HepG2 (cell line): ENCODE data around the gene MGAT1. TPM values are rescaled to one million over a fixed set of nuclear protein-coding genes. Genes with fewer than 3 reads are reported as not detected.

ENCODE experiments used
- CCDC6 ChIP-seq: sonication (generic); formaldehyde crosslinking; IDR thresholded peaks from 2 replicates; pipeline ENCODE4 v1.8.1; 2022; ENCODE audit warnings: mild to moderate bottlenecking, missing genetic modification reagents, moderate library complexity
- CREB1 ChIP-seq, 2 experiments: fragments of 450-650 bp in 1 of 2; IDR thresholded peaks; 2 replicates each; pipeline ENCODE4 v1.6.1; 2016 to 2017; ENCODE audit warnings: control low read depth in 1 of 2, mild to moderate bottlenecking in 1 of 2, missing compliant biosample characterization in 1 of 2, missing genetic modification characterization in 1 of 2
- E2F5 ChIP-seq: sonication (generic); formaldehyde crosslinking; conservative IDR thresholded peaks from 2 replicates; pipeline ENCODE4 v1.4.0; 2020; ENCODE audit warnings: missing genetic modification reagents
- FOSL1 ChIP-seq: sonication (generic); formaldehyde crosslinking; IDR thresholded peaks from 2 replicates; pipeline ENCODE4 v1.9.0; 2021; ENCODE audit warnings: missing genetic modification reagents, borderline replicate concordance
- GPBP1L1 ChIP-seq: sonication (generic); formaldehyde crosslinking; IDR thresholded peaks from 2 replicates; pipeline ENCODE4 v1.5.0; 2020; ENCODE audit warnings: mild to moderate bottlenecking, missing genetic modification reagents
- GTF3A ChIP-seq: sonication (generic); formaldehyde crosslinking; conservative IDR thresholded peaks from 2 replicates; pipeline ENCODE4 v1.4.0; 2020; ENCODE audit warnings: mild to moderate bottlenecking, missing genetic modification reagents
- IKZF1 ChIP-seq: fragments of 450-650 bp; IDR thresholded peaks from 2 replicates; pipeline ENCODE4 v1.7.1; 2016
- KLF6 ChIP-seq: IDR thresholded peaks from 2 replicates; pipeline ENCODE4 v1.8.0; 2016; ENCODE audit warnings: missing biosample characterization, missing genetic modification reagents
- KMT2B ChIP-seq: IDR thresholded peaks from 2 replicates; pipeline ENCODE4 v1.6.1; 2016; ENCODE audit warnings: missing genetic modification reagents, missing compliant biosample characterization
- MED1 ChIP-seq: sonication (generic); formaldehyde crosslinking; IDR thresholded peaks from 2 replicates; pipeline ENCODE4 v1.4.0; 2020; ENCODE audit warnings: missing genetic modification reagents
- MXD4 ChIP-seq: IDR thresholded peaks from 2 replicates; pipeline ENCODE4 v1.6.1; 2016; ENCODE audit warnings: mild to moderate bottlenecking, missing biosample characterization, missing genetic modification reagents
- POLR2G ChIP-seq: fragments of 200-400 bp; formaldehyde crosslinking; IDR thresholded peaks from 2 replicates; pipeline ENCODE4 v1.6.1; 2018; ENCODE audit warnings: mild to moderate bottlenecking, low read depth, low read length, moderate library complexity
- SP4 ChIP-seq: sonication (generic); formaldehyde crosslinking; IDR thresholded peaks from 2 replicates; pipeline ENCODE4 v1.8.1; 2023; ENCODE audit warnings: mild to moderate bottlenecking, missing genetic modification reagents
- TCF12 ChIP-seq, 2 experiments: fragments of 450-650 bp in 1 of 2; sonication (generic) in 1 of 2; formaldehyde crosslinking in 1 of 2; IDR thresholded peaks; 2 replicates each; pipeline versions ENCODE4 v1.6.1 to v1.8.0; 2017 to 2022; ENCODE audit warnings: antibody characterized with exemption in 1 of 2, mild to moderate bottlenecking in 1 of 2, missing genetic modification reagents in 1 of 2, moderate library complexity in 1 of 2
- THAP11 ChIP-seq: IDR thresholded peaks from 2 replicates; pipeline ENCODE4 v1.6.1; 2016; ENCODE audit warnings: missing biosample characterization, missing genetic modification reagents
- TP53 ChIP-seq: sonication (generic); formaldehyde crosslinking; conservative IDR thresholded peaks from 2 replicates; pipeline ENCODE4 v1.4.0; 2020; ENCODE audit warnings: missing genetic modification reagents
- ZNF207 ChIP-seq: fragments of 450-650 bp; IDR thresholded peaks from 2 replicates; pipeline ENCODE4 v1.6.1; 2016; ENCODE audit warnings: antibody characterized with exemption, borderline replicate concordance
- ZNF317 ChIP-seq: sonication (generic); formaldehyde crosslinking; IDR thresholded peaks from 2 replicates; pipeline ENCODE4 v1.5.0; 2020; ENCODE audit warnings: mild to moderate bottlenecking, missing genetic modification reagents
- ZNF451 ChIP-seq: sonication (generic); formaldehyde crosslinking; IDR thresholded peaks from 2 replicates; pipeline ENCODE4 v1.5.0; 2020; ENCODE audit warnings: mild to moderate bottlenecking, missing genetic modification reagents
- ZNF530 ChIP-seq: sonication (generic); formaldehyde crosslinking; IDR thresholded peaks from 2 replicates; pipeline ENCODE4 v1.5.0; 2020; ENCODE audit warnings: low read depth, mild to moderate bottlenecking, missing genetic modification reagents
- ZNF670 ChIP-seq: sonication (generic); formaldehyde crosslinking; IDR thresholded peaks from 2 replicates; pipeline ENCODE4 v1.8.0; 2022; ENCODE audit warnings: mild to moderate bottlenecking, missing genetic modification reagents, borderline replicate concordance
- ZNF780A ChIP-seq: sonication (generic); formaldehyde crosslinking; IDR thresholded peaks from 2 replicates; pipeline ENCODE4 v1.8.0; 2022; ENCODE audit warnings: mild to moderate bottlenecking, missing genetic modification reagents, moderate library complexity
- ZNF850 ChIP-seq: sonication (generic); formaldehyde crosslinking; conservative IDR thresholded peaks from 2 replicates; pipeline ENCODE4 v1.9.0; 2021; ENCODE audit warnings: mild to moderate bottlenecking, missing genetic modification reagents
- polyA plus RNA-seq, 8 experiments: library from polyadenylated mRNA; depleted of rRNA in 3 of 8; stranded (reverse) in 7 of 8; unstranded in 1 of 8; fragments of >200 nt; fragmentation: Illumina TruSeq in 4 of 8; extraction: Trizol in 4 of 8; gene quantifications; 2 replicates each; pipeline versions ENCODE4 v1.2.1 to v1.2.3, GENCODE V29; 2011 to 2016; ENCODE audit warnings: low read depth in 4 of 8, missing spikeins in 1 of 8, mixed read lengths in 1 of 8; ENCODE audit not compliant: insufficient read depth in 1 of 8
- total RNA-seq, 5 experiments: library from RNA; depleted of rRNA; stranded (reverse); fragments of >200 nt; fragmentation: Illumina TruSeq; extraction: Trizol; gene quantifications; 2 replicates each; pipeline ENCODE4 v1.2.3, GENCODE V29; 2016; ENCODE audit warnings: low read depth in 1 of 5
- TF ChIP-seq, protein P1 (sequence below): sonication (generic); formaldehyde crosslinking; conservative IDR thresholded peaks from 2 replicates; pipeline ENCODE4 v1.4.0; 2020; ENCODE audit warnings: missing genetic modification reagents

The MGAT1 gene
- total and polyA plus RNA-seq, 2 of the 13 experiments (the other 11 are each of a cell fraction or from before 2014, with no cell fraction given), result 50.1 to 55.3 TPM

- TF ChIP-seq E2F5 (CRISPR knock-in tag), result 0 out of 2 replicates have a peak, but pooled peaks have one; percentile 19
- peak; percentile 74; the same call in 1 of the 2 replicates for TF ChIP-seq MXD4 (CRISPR knock-in tag)
- no peak for TF ChIP-seq TP53 (CRISPR knock-in tag)
- TF ChIP-seq, protein P1, sequence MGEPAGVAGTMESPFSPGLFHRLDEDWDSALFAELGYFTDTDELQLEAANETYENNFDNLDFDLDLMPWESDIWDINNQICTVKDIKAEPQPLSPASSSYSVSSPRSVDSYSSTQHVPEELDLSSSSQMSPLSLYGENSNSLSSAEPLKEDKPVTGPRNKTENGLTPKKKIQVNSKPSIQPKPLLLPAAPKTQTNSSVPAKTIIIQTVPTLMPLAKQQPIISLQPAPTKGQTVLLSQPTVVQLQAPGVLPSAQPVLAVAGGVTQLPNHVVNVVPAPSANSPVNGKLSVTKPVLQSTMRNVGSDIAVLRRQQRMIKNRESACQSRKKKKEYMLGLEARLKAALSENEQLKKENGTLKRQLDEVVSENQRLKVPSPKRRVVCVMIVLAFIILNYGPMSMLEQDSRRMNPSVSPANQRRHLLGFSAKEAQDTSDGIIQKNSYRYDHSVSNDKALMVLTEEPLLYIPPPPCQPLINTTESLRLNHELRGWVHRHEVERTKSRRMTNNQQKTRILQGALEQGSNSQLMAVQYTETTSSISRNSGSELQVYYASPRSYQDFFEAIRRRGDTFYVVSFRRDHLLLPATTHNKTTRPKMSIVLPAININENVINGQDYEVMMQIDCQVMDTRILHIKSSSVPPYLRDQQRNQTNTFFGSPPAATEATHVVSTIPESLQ (CRISPR knock-in tag), result no peak; the same call in 1 of the 2 replicates
- peak; percentile 91; the same call in 1 of the 2 replicates for TF ChIP-seq ZNF850 (CRISPR knock-in tag)
- peak; percentile 98 for TF ChIP-seq ZNF670 (CRISPR knock-in tag)
- TF ChIP-seq ZNF530, result 0 out of 2 replicates have a peak, but pooled peaks have one; percentile 28
- peak; percentile 62; the same call in 1 of the 2 replicates for TF ChIP-seq CCDC6
- TF ChIP-seq IKZF1, result no peak
- peak; percentile 31; the same call in 1 of the 2 replicates for TF ChIP-seq KLF6 (CRISPR knock-in tag)
- TF ChIP-seq CREB1 (IDR thresholded peaks at IDR 0.05), result peak; percentile 43; the same call in 1 of the 2 replicates
- peak; percentile 59; the same call in 1 of the 2 replicates for TF ChIP-seq CREB1 (CRISPR knock-in tag; IDR thresholded peaks at IDR 0.05)
- TF ChIP-seq GPBP1L1 (CRISPR knock-in tag), result no peak
- no peak for TF ChIP-seq ZNF780A (CRISPR knock-in tag)
- no peak for TF ChIP-seq FOSL1 (CRISPR knock-in tag)
- TF ChIP-seq POLR2G, result peak; percentile 90
- TF ChIP-seq GTF3A (CRISPR knock-in tag), result peak; percentile 83; the same call in 1 of the 2 replicates
- TF ChIP-seq SP4 (CRISPR knock-in tag), result peak; percentile 80; the same call in 1 of the 2 replicates
- TF ChIP-seq ZNF207, result no peak
- peak; percentile 81; the same call in 1 of the 2 replicates for TF ChIP-seq KMT2B
- peak; percentile 83 for TF ChIP-seq THAP11
- no peak; the same call in 1 of the 2 replicates for TF ChIP-seq ZNF317 (CRISPR knock-in tag)
- TF ChIP-seq ZNF451 (CRISPR knock-in tag), result no peak; the same call in 1 of the 2 replicates
- no peak; the same call in 1 of the 2 replicates for TF ChIP-seq MED1 (CRISPR knock-in tag)
- TF ChIP-seq TCF12 (IDR thresholded peaks at IDR 0.05), result no peak
- no peak for TF ChIP-seq TCF12 (CRISPR knock-in tag; IDR thresholded peaks at IDR 0.05)
These were observed 7.8 kb upstream of the MGAT1 start (continued) for GRCh38 chr5:180810210-180810958.
